GM12801 (cell line): ENCODE measurements around the gene NIPBL.

Experiments used
- CTCF ChIP-seq: IDR thresholded peaks from one replicate; pipeline ENCODE4 v1.5.1; 2011; ENCODE audit warnings: control low read depth; ENCODE audit not compliant: insufficient read length; ENCODE audit errors: extremely low read depth

NIPBL gene

GRCh38 chr5:36876299-36876964 is at the start of gene NIPBL:
NIPBL (plus strand) TSS chr5:36876769; CDS start chr5:36953697, 76,928 bp downstream.
- no peak for TF ChIP-seq CTCF

- TF ChIP-seq CTCF, result no peak
Observed at GRCh38 chr5:36832274-36832673, 44.3 kb upstream of the NIPBL start.

GRCh38 chr5:36836831-36837230 is 39.7 kb upstream of the NIPBL start:
- no peak for TF ChIP-seq CTCF

GRCh38 chr5:36839489-36840476 is 36.8 kb upstream of the NIPBL start:
- no peak for TF ChIP-seq CTCF

GRCh38 chr5:36841677-36842076 is 34.9 kb upstream of the NIPBL start:
- TF ChIP-seq CTCF, result no peak

GRCh38 chr5:36842087-36842486 is 34.5 kb upstream of the NIPBL start:
- TF ChIP-seq CTCF, result no peak

- TF ChIP-seq CTCF, result no peak
Observed at GRCh38 chr5:36844305-36844704, 32.3 kb upstream of the NIPBL start.
